GM23248 (cell line): ENCODE measurements around the gene PRAF2.

Source experiments
- EZH2 ChIP-seq: fragments of 200-600 bp; sonication (generic); IDR thresholded peaks from 2 replicates; pipeline ENCODE4 v1.6.1; 2018; ENCODE audit warnings: antibody characterized with exemption, mild to moderate bottlenecking; ENCODE audit not compliant: insufficient read depth, poor library complexity, severe bottlenecking
- EZH2phosphoT487 ChIP-seq: fragments of 200-600 bp; sonication (generic); IDR thresholded peaks from 2 replicates; pipeline ENCODE4 v1.6.1; 2018; ENCODE audit warnings: antibody characterized with exemption, moderate library complexity, mild to moderate bottlenecking, low read depth; ENCODE audit not compliant: insufficient read depth

DNA sequence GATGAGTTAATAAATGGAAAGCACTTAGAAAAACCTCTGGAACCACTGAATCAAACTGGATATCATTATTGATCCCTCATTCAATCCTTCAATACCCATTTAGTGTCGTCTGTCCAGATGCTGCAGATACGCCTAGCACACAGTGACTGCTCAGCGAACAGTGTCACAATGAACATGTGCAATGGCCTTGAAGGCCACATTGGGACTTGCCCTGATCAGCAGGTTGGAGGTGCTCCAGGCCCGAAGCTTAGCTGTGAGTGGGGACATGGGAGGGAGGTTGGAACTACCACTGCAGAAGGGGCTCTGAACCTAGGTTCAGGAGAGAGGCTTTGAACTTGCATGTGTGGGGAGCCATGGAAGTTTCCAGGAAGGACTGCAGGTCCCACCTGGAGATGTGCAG lies 32.5 kb upstream of the PRAF2 start:
- TF ChIP-seq EZH2 (no peak), EZH2phosphoT487 (no peak)
